ENCODE results near the gene ZNF532.

GRCh38 chr18:58898010-58898799 is 33.5 kb downstream of the ZNF532 start:
- TF ChIP-seq CTCF (IDR thresholded peaks at IDR 0.05), result no peak
- TF ChIP-seq POLR2A (IDR thresholded peaks at IDR 0.05), result no peak
